ENCODE measurements around the gene DTX2. TPM values are rescaled to one million over a fixed set of nuclear protein-coding genes. Genes with fewer than 3 reads are reported as not detected.
"Not testable (repeated sequence)": the region's sequence is repeated elsewhere in the genome, so short reads cannot be mapped to it uniquely, and the experiment has no call there.

DTX2 gene
- 10 to 100 TPM; 14.8 to 23.2 (median 18.8) TPM for total RNA-seq

DNA sequence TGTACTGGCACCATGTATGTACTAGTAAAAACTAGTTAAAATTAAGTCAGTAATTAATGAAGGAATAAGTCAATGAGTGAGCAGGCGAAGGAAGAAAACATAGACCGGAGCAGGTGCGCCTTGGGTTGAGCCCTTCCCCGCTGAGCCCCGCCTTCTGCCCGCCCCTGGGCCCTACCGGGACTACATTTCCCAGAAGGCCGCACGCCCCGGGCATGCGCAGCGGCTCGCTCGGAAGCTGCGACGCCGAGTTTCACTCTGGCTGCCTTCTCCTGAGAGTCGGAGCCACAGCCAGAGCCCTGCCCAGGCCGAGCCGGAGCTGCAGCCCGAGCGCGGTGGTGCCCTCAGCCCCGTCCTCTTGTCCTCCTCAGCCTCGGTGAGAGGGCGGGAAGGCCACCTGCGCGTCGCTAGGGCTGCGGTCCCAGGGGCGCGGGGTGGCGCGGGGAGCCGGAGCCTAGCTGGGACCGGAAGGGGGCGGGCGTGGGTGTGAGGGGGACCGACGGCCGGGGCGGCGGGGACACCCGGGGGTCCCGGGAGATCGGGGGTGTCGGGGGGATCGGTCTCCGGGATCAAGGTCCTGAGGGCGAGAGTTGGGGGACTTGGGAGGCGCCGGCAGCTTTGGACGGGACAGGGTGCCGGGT, at the start of gene DTX2:
Gene DTX2 (plus strand): TSS at position 246 of the 638 bp plus-strand sequence. CDS start 18,801 bp downstream, outside the sequence.
- peak within 1 kb of the TSS; percentile 72 to 84 (median 76) for H3K27ac ChIP-seq
- peak; percentile 96 to 97 for ATAC-seq
- DNase-seq: not testable (repeated sequence)

DNA sequence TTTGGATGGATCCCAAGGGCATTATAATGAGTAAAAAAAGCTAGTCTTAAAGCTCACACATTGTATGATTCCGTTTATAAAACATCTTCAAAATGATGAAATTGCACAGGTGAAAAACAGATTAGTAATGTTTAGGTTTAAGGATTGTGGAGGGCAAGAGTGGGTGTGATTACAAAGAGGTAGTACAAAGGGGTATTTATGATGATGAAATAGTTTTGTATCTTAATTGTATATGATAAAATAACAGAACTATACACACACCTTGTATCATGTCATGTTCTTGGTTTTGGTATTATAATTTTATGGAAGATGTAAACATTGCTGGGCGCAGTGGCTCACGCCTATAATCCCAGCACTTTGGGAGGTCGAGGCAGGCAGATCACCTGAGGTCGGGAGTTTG, 49.3 kb upstream of the DTX2 start:
- in situ Hi-C loops (cut with MboI; ENCODE audit: low sequenced_read_pairs in 4 of 4) (loop anchor here in 1 of 4 donors (25.0 kb wide), 1 partner anchor 225 kb away; no protein-coding TSS in a partner anchor), intact Hi-C loops (cut with DNase I; ENCODE audit: low total_unique reads) (no loop called here)
- Histone ChIP-seq H3K36me3 (no peaks in the 10 kb centered on the region), H3K27me3 (no peaks in the 10 kb centered on the region), H3K27ac (no peak overlapping the region), H3K4me1 (no peaks in the 10 kb centered on the region), H3K4me3 (no peak overlapping the region), H3K9me3 (no peaks in the 10 kb centered on the region)
- TF ChIP-seq POLR2A (IDR thresholded peaks at IDR 0.05): no peak
- TF ChIP-seq, protein P1, sequence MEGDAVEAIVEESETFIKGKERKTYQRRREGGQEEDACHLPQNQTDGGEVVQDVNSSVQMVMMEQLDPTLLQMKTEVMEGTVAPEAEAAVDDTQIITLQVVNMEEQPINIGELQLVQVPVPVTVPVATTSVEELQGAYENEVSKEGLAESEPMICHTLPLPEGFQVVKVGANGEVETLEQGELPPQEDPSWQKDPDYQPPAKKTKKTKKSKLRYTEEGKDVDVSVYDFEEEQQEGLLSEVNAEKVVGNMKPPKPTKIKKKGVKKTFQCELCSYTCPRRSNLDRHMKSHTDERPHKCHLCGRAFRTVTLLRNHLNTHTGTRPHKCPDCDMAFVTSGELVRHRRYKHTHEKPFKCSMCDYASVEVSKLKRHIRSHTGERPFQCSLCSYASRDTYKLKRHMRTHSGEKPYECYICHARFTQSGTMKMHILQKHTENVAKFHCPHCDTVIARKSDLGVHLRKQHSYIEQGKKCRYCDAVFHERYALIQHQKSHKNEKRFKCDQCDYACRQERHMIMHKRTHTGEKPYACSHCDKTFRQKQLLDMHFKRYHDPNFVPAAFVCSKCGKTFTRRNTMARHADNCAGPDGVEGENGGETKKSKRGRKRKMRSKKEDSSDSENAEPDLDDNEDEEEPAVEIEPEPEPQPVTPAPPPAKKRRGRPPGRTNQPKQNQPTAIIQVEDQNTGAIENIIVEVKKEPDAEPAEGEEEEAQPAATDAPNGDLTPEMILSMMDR (IDR thresholded peaks at IDR 0.05 in 4 of 5, conservative IDR thresholded peaks at IDR 0.05 in 1 of 5): no peak
- ATAC-seq (no peak), DNase-seq (no peak)

More for the DNA sequence above, at the start of gene DTX2:
- H3K4me1 ChIP-seq; H3K9me3 ChIP-seq; H3K36me3 ChIP-seq; intact Hi-C loops (cut with DNase I; ENCODE audit: low total_unique reads); H3K27me3 ChIP-seq; in situ Hi-C loops (cut with MboI; ENCODE audit: low sequenced_read_pairs in 4 of 4): not testable (repeated sequence)
- TF ChIP-seq, protein P1 (IDR thresholded peaks at IDR 0.05 in 4 of 5, conservative IDR thresholded peaks at IDR 0.05 in 1 of 5): peak in 1 of 5 experiments; percentile 21
- H3K4me3 ChIP-seq: peak within 1 kb of the TSS; percentile 56 to 74 (median 64)

DNA sequence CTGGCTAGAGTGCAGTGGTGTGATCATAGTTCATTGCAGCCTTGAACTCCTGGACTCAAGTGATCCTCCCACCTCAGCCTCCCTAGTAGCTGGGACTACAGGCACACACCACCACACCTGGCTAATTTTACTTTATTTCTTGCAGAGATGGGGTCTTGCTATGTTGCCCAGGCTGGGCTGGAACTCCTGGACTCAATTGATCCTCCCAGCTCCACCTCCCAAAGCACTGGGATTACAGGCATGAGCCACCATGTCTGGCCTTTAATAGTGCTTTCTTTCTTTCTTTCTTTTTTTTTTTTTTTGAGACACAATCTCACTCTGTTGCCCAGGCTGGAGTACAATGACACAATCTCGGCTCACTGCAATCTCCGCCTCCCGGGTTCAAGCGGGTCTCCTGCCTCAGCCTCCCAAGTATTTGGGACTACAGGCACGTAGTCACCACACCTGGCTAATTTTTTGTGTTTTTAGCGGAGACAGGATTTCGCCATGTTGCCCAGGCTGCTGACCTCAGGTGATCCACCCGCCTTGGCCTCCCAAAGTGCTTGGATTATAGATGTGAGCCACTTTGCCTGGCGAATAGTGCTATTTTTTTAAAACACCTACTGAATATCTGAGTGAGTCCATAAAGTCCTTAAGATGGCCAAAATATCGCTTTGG, 43.7 kb upstream of the DTX2 start:
- H3K9me3 ChIP-seq; intact Hi-C loops (cut with DNase I; ENCODE audit: low total_unique reads); ATAC-seq; H3K27me3 ChIP-seq; H3K4me3 ChIP-seq; H3K27ac ChIP-seq; H3K36me3 ChIP-seq; H3K4me1 ChIP-seq; DNase-seq: not testable (repeated sequence)
- in situ Hi-C loops (cut with MboI; ENCODE audit: low sequenced_read_pairs in 4 of 4): loop anchor here in 1 of 4 donors (25.0 kb wide), 1 partner anchor 230 kb away; no protein-coding TSS in a partner anchor

- H3K4me1 ChIP-seq; H3K36me3 ChIP-seq; DNase-seq; H3K27me3 ChIP-seq; ATAC-seq; intact Hi-C loops (cut with DNase I; ENCODE audit: low total_unique reads); H3K27ac ChIP-seq; H3K4me3 ChIP-seq; H3K9me3 ChIP-seq: not testable (repeated sequence)
- in situ Hi-C loops (cut with MboI; ENCODE audit: low sequenced_read_pairs in 4 of 4): loop anchor here in 1 of 4 donors (25.0 kb wide), 1 partner anchor 234 kb away; no protein-coding TSS in a partner anchor
These were observed 40.4 kb upstream of the DTX2 start for GRCh38 chr7:76421097-76421496.

- no peaks in the 10 kb centered on the region for H3K27me3 ChIP-seq
- no peak for ATAC-seq
- H3K4me3 ChIP-seq: no peak overlapping the region
These were observed 37.7 kb upstream of the DTX2 start for GRCh38 chr7:76423666-76424412.

More at GRCh38 chr7:76423666-76424412, 37.7 kb upstream of the DTX2 start:
- DNase-seq: no peak
- in situ Hi-C loops (cut with MboI; ENCODE audit: low sequenced_read_pairs in 4 of 4): loop anchor here in 1 of 4 donors (25.0 kb wide), 1 partner anchor 237 kb away; no protein-coding TSS in a partner anchor
- no peaks in the 10 kb centered on the region for H3K9me3 ChIP-seq
- TF ChIP-seq, protein P1 (IDR thresholded peaks at IDR 0.05 in 4 of 5, conservative IDR thresholded peaks at IDR 0.05 in 1 of 5): no peak
- TF ChIP-seq POLR2A (IDR thresholded peaks at IDR 0.05): no peak
- intact Hi-C loops (cut with DNase I; ENCODE audit: low total_unique reads): no loop called here
- no peak overlapping the region for H3K27ac ChIP-seq
- H3K36me3 ChIP-seq: no peaks in the 10 kb centered on the region
- no peaks in the 10 kb centered on the region for H3K4me1 ChIP-seq
